H1 (cell line): Measurements from ENCODE around the gene SERTAD2. TPM values are rescaled to one million over a fixed set of nuclear protein-coding genes. Genes with fewer than 3 reads are reported as not detected.

Experiments
- CTCF ChIA-PET: fragments of 300-600 bp; sonication (Branson Sonifier 250); formaldehyde crosslinking; loops from one replicate; lab custom pipeline; 2021; ENCODE audit not compliant: partially characterized antibody; lab: Charles Lee
- POLR2A ChIA-PET: fragments of 300-600 bp; sonication (Branson Sonifier 250); formaldehyde crosslinking; loops from one replicate; lab custom pipeline; 2021; ENCODE audit warnings: inconsistent platforms; ENCODE audit not compliant: partially characterized antibody; lab: Charles Lee
- DNase-seq, 2 experiments: peaks; one replicate each; pipeline versions ENCODE4 v3.0.0 to v3.0.0-alpha.2; 2010 to 2022; ENCODE audit warnings: low spot score in 2 of 2, low read depth in 1 of 2, mixed read lengths in 1 of 2
- FAIRE-seq: peaks from 2 replicates; lab custom pipeline; 2011; peaks lifted over from hg19 to GRCh38; lab: Jason Lieb, UNC
- H2AFZ ChIP-seq: 2 replicates; pipeline ENCODE4 v1.8.1; 2012; ENCODE audit warnings: low read length, inconsistent platforms
- H2AK5ac ChIP-seq: 2 replicates; pipeline ENCODE4 v1.6.1; 2013; ENCODE audit warnings: low read depth, low read length
- H2BK120ac ChIP-seq: replicated peaks from 2 replicates; pipeline ENCODE3; 2013; ENCODE audit warnings: low read depth, low read length, inconsistent platforms
- H2BK12ac ChIP-seq: 2 replicates; pipeline ENCODE4 v1.6.1; 2013; ENCODE audit warnings: low read depth, low read length
- H2BK15ac ChIP-seq: 2 replicates; pipeline ENCODE4 v1.6.1; 2013; ENCODE audit warnings: low read length
- H2BK20ac ChIP-seq: 2 replicates; pipeline ENCODE4 v1.6.1; 2013; ENCODE audit warnings: low read length
- H2BK5ac ChIP-seq: 2 replicates; pipeline ENCODE4 v1.6.1; 2013; ENCODE audit warnings: low read depth, low read length
- H3K14ac ChIP-seq: 2 replicates; pipeline ENCODE4 v1.6.1; 2013; ENCODE audit warnings: inconsistent platforms; ENCODE audit not compliant: insufficient read length
- H3K18ac ChIP-seq: 2 replicates; pipeline ENCODE4 v1.6.1; 2013; ENCODE audit warnings: low read length; ENCODE audit errors: extremely low read depth
- H3K23ac ChIP-seq: 2 replicates; pipeline ENCODE4 v1.6.1; 2013; ENCODE audit warnings: inconsistent platforms; ENCODE audit not compliant: insufficient read length
- H3K23me2 ChIP-seq: 2 replicates; pipeline ENCODE4 v1.6.1; 2013; ENCODE audit warnings: low read depth, low read length
- H3K27ac ChIP-seq: 2 replicates; pipeline ENCODE4 v1.6.1; 2011; ENCODE audit warnings: low read depth, low read length, inconsistent platforms
- H3K27me3 ChIP-seq, 4 experiments: replicated peaks in 1 of 4; 1 replicate in 1 of 4; 2 replicates in 3 of 4; pipeline versions ENCODE4 v1.6.1 to v1.8.1; 2011 to 2013; ENCODE audit warnings: low read length in 3 of 4, mild to moderate bottlenecking in 3 of 4, inconsistent platforms in 2 of 4, mixed read lengths in 2 of 4, moderate library complexity in 1 of 4; ENCODE audit not compliant: control insufficient read depth in 3 of 4, insufficient read depth in 3 of 4; ENCODE audit errors: extremely low read depth in 1 of 4
- H3K36me3 ChIP-seq, 4 experiments: 2 replicates each; pipeline versions ENCODE4 v1.6.1 to v1.8.1; 2011 to 2013; ENCODE audit warnings: mild to moderate bottlenecking in 4 of 4, low read length in 3 of 4, moderate library complexity in 2 of 4, control low read depth in 1 of 4, inconsistent platforms in 1 of 4; ENCODE audit not compliant: insufficient read depth in 4 of 4, control insufficient read depth in 2 of 4
- H3K4ac ChIP-seq: replicated peaks from 2 replicates; pipeline ENCODE3; 2013; ENCODE audit warnings: low read length, low read depth, mixed read lengths, inconsistent platforms; ENCODE audit not compliant: insufficient read length
- H3K4me1 ChIP-seq, 4 experiments: replicated peaks in 1 of 4; 1 replicate in 1 of 4; 2 replicates in 3 of 4; pipeline versions ENCODE4 v1.6.1 to v1.8.1; 2011 to 2013; ENCODE audit warnings: low read length in 3 of 4, inconsistent platforms in 2 of 4, mixed read lengths in 1 of 4; ENCODE audit not compliant: insufficient read depth in 4 of 4, control insufficient read depth in 3 of 4
- H3K4me2 ChIP-seq, 2 experiments: 2 replicates each; pipeline versions ENCODE4 v1.6.1 to v1.8.1; 2011 to 2013; ENCODE audit warnings: low read depth in 2 of 2, low read length in 2 of 2, control low read depth in 1 of 2, inconsistent platforms in 1 of 2, mild to moderate bottlenecking in 1 of 2; ENCODE audit not compliant: insufficient read depth in 1 of 2
- H3K4me3 ChIP-seq, 4 experiments: fragments of 200-600, 300-600 bp in 1 of 4; sonication (generic), shearing (Covaris generic), sonication (Bioruptor Twin) in 1 of 4; 2 replicates each; pipeline versions ENCODE4 v1.5.1 to v1.8.1; 2011 to 2016; ENCODE audit warnings: low read length in 4 of 4, low read depth in 3 of 4, control low read depth in 2 of 4, inconsistent platforms in 2 of 4, mild to moderate bottlenecking in 2 of 4, mixed read lengths in 1 of 4, moderate library complexity in 1 of 4; ENCODE audit not compliant: insufficient read depth in 2 of 4; ENCODE audit errors: extremely low read depth in 1 of 4
- H3K56ac ChIP-seq: replicated peaks from 2 replicates; pipeline ENCODE3; 2013; ENCODE audit warnings: low read depth, mild to moderate bottlenecking, mixed read lengths, low read length, inconsistent platforms; ENCODE audit not compliant: insufficient read length
- H3K79me1 ChIP-seq: 2 replicates; pipeline ENCODE4 v1.6.1; 2013; ENCODE audit warnings: low read depth, low read length, control low read depth
- H3K79me2 ChIP-seq, 2 experiments: 2 replicates each; pipeline versions ENCODE4 v1.6.1 to v1.8.1; 2012 to 2013; ENCODE audit warnings: low read length in 2 of 2, mild to moderate bottlenecking in 2 of 2, inconsistent platforms in 1 of 2; ENCODE audit not compliant: insufficient read depth in 2 of 2, control insufficient read depth in 1 of 2
- H3K9ac ChIP-seq, 4 experiments: replicated peaks in 1 of 4; 1 replicate in 1 of 4; 2 replicates in 3 of 4; pipeline versions ENCODE4 v1.6.1 to v1.8.1; 2011 to 2013; ENCODE audit warnings: low read depth in 3 of 4, low read length in 3 of 4, control low read depth in 2 of 4, mild to moderate bottlenecking in 2 of 4, moderate library complexity in 2 of 4, inconsistent platforms in 1 of 4; ENCODE audit errors: extremely low read depth in 1 of 4
- H3K9me3 ChIP-seq, 2 experiments: 2 replicates each; pipeline versions ENCODE4 v1.6.1 to v1.8.1; 2012 to 2013; ENCODE audit warnings: mild to moderate bottlenecking in 2 of 2, moderate library complexity in 2 of 2, control low read depth in 1 of 2, inconsistent platforms in 1 of 2, low read depth in 1 of 2, low read length in 1 of 2, mixed read lengths in 1 of 2; ENCODE audit not compliant: insufficient read depth in 2 of 2
- H4K20me1 ChIP-seq, 2 experiments: replicated peaks in 1 of 2; 2 replicates each; pipeline versions ENCODE3 to v1.8.1; 2011 to 2013; ENCODE audit warnings: inconsistent platforms in 2 of 2, low read length in 2 of 2, mild to moderate bottlenecking in 1 of 2; ENCODE audit not compliant: insufficient read depth in 2 of 2, control insufficient read depth in 1 of 2
- H4K5ac ChIP-seq: 2 replicates; pipeline ENCODE4 v1.6.1; 2013; ENCODE audit warnings: low read length, low read depth, mixed read lengths, inconsistent platforms; ENCODE audit not compliant: insufficient read length
- H4K8ac ChIP-seq: 2 replicates; pipeline ENCODE4 v1.8.0; 2013; ENCODE audit warnings: mild to moderate bottlenecking, moderate library complexity, low read length, inconsistent platforms; ENCODE audit not compliant: insufficient read depth; ENCODE audit errors: extremely low read depth
- H4K91ac ChIP-seq: replicated peaks from 2 replicates; pipeline ENCODE3; 2013; ENCODE audit warnings: low read length, mixed read lengths, inconsistent platforms; ENCODE audit not compliant: insufficient read length
- BRCA1 ChIP-seq: IDR thresholded peaks from 2 replicates; pipeline ENCODE4 v1.6.1; 2012; ENCODE audit warnings: low read depth, low read length, improper control_type of control experiment
- CBX5 ChIP-seq: fragments of 300-800, 300-1000 bp; sonication (generic); IDR thresholded peaks from 2 replicates; pipeline ENCODE4 v1.7.1; 2016; ENCODE audit warnings: antibody characterized with exemption, low read length, low read depth
- CREB1 ChIP-seq: IDR thresholded peaks from 2 replicates; pipeline ENCODE4 v1.6.1; 2012; ENCODE audit warnings: inconsistent platforms
- EZH2 ChIP-seq: fragments of 200-600 bp; sonication (generic); IDR thresholded peaks from 2 replicates; pipeline ENCODE4 v1.7.1; 2012; ENCODE audit warnings: low read depth, mild to moderate bottlenecking, moderate library complexity, low read length, inconsistent platforms; ENCODE audit not compliant: severe bottlenecking
- RNF2 ChIP-seq: fragments of 200-900, 300-1000 bp; sonication (generic); IDR thresholded peaks from 2 replicates; pipeline ENCODE4 v1.7.1; 2016; ENCODE audit warnings: borderline replicate concordance, low read depth, mild to moderate bottlenecking, antibody characterized with exemption, low read length; ENCODE audit not compliant: poor library complexity, severe bottlenecking; ENCODE audit errors: missing control alignments
- RXRA ChIP-seq: IDR thresholded peaks from 2 replicates; pipeline ENCODE4 v1.6.1; 2011; ENCODE audit warnings: low read depth, mild to moderate bottlenecking, low read length, moderate library complexity; ENCODE audit not compliant: insufficient read depth
- SIX5 ChIP-seq: IDR thresholded peaks from 2 replicates; pipeline ENCODE4 v1.6.1; 2011; ENCODE audit warnings: mild to moderate bottlenecking, low read depth, low read length
- SP4 ChIP-seq: IDR thresholded peaks from 2 replicates; pipeline ENCODE4 v1.6.1; 2012; ENCODE audit warnings: low read length, inconsistent platforms
- TAF7 ChIP-seq: optimal IDR thresholded peaks from 2 replicates; pipeline ENCODE3; 2011; ENCODE audit warnings: low read depth, mild to moderate bottlenecking, inconsistent platforms, low read length, moderate library complexity, borderline replicate concordance
- YY1 ChIP-seq: IDR thresholded peaks from 2 replicates; pipeline ENCODE4 v1.6.1; 2011; ENCODE audit warnings: low read depth, mild to moderate bottlenecking, low read length
- ZNF274 ChIP-seq: IDR thresholded peaks from 2 replicates; pipeline ENCODE4 v1.7.0; 2012; ENCODE audit warnings: low read length, borderline replicate concordance; ENCODE audit errors: extremely low read depth
- WGBS, 2 experiments: shearing (Covaris generic) in 1 of 2; methylation state at CpG; one replicate each; pipeline versions ENCODE4 v1.1.6 to v1.1.7; 2013 to 2015; ENCODE audit warnings: low lambda C conversion rate in 2 of 2, mixed read lengths in 2 of 2, inconsistent platforms in 1 of 2, low coverage in 1 of 2, missing lambda C conversion rate in 1 of 2; ENCODE audit not compliant: insufficient replicate concordance in 2 of 2, insufficient coverage in 1 of 2, insufficient read length in 1 of 2; ENCODE audit errors: extremely low coverage in 1 of 2, missing lambda C conversion rate in 1 of 2; 5-methylcytosine and 5-hydroxymethylcytosine counted together
- polyA plus RNA-seq, 7 experiments: library from polyadenylated mRNA; depleted of rRNA in 3 of 7; stranded (reverse) in 5 of 7; unstranded in 2 of 7; fragments of >200 nt in 5 of 7; fragments of 200-250 nt in 2 of 7; gene quantifications; 1 replicate in 5 of 7; 2 replicates in 1 of 7; 4 replicates in 1 of 7; pipeline versions ENCODE4 v1.2.1 to v1.2.3, GENCODE V29; 2011 to 2013; ENCODE audit warnings: missing spikeins in 2 of 7, mixed read lengths in 2 of 7
- total RNA-seq: library from RNA; stranded (reverse); fragmentation: NEBNext Ultra II Directional; extraction: Animal tissue kit (Norgen Biotek cat#: 25700); gene quantifications from 2 replicates; pipeline ENCODE4 v1.2.1, GENCODE V29; 2021

SERTAD2 gene
- total and polyA plus RNA-seq, 2 of the 8 experiments (the other 6 are each of a cell fraction or from before 2014, with no cell fraction given), result 2.9 to 4.5 TPM

- H3K9me3 ChIP-seq, result no peaks in the 10 kb centered on the region
- H3K4me3 ChIP-seq, result no peak overlapping the region
- no peak overlapping the region for H2AFZ ChIP-seq
- H3K27me3 ChIP-seq, result no peaks in the 10 kb centered on the region
- no peak overlapping the region for H4K5ac ChIP-seq
- no peak overlapping the region for H4K8ac ChIP-seq
- no peak overlapping the region for H2BK20ac ChIP-seq
- ChIA-PET POLR2A (no interaction called here), CTCF (interaction anchor here (0.6 to 1.9 kb wide), 8 partner anchors 9 to 378 kb away, joined by 3 to 8 read pairs (median 4); no protein-coding TSS in a partner anchor)
- no peak overlapping the region for H3K9ac ChIP-seq
- no peak overlapping the region for H2BK15ac ChIP-seq
- no peak overlapping the region for H3K23ac ChIP-seq
- H3K4me1 ChIP-seq, result no peaks in the 10 kb centered on the region
- H3K4me2 ChIP-seq, result no peak overlapping the region
- no peak overlapping the region for H2BK5ac ChIP-seq
- no peak for DNase-seq
- no peak for FAIRE-seq
- H3K18ac ChIP-seq, result no peak overlapping the region
- no peak overlapping the region for H3K14ac ChIP-seq
- H4K91ac ChIP-seq, result no peak overlapping the region
- no peak overlapping the region for H3K4ac ChIP-seq
- no peak overlapping the region for H2AK5ac ChIP-seq
- no peaks in the 10 kb centered on the region for H3K79me2 ChIP-seq
- H3K56ac ChIP-seq, result no peak overlapping the region
- 81% methylated on average over 4 of the region's 4 CpGs; no CpG with 5 or more reads in 1 of the 2 experiments for WGBS, 2 experiments
- H3K27ac ChIP-seq, result no peak overlapping the region
- H3K36me3 ChIP-seq, result peaks cover 0 to 7% (median 0%) of the 10 kb centered on the region in 4 experiments; a peak in 3 of 8 replicates
- H4K20me1 ChIP-seq, result no peaks in the 10 kb centered on the region
- H3K23me2 ChIP-seq, result no peaks in the 10 kb centered on the region; the same call in 1 of the 2 replicates
- H2BK120ac ChIP-seq, result no peak overlapping the region
- no peaks in the 10 kb centered on the region for H3K79me1 ChIP-seq
- H2BK12ac ChIP-seq, result no peak overlapping the region
- no peak for TF ChIP-seq SIX5
- no peak for TF ChIP-seq ZNF274
- TF ChIP-seq CBX5, result no peak
- no peak for TF ChIP-seq EZH2
- no peak for TF ChIP-seq CREB1
- no peak for TF ChIP-seq RNF2
- no peak for TF ChIP-seq SP4
- TF ChIP-seq RXRA, result no peak
- no peak for TF ChIP-seq BRCA1
- no peak for TF ChIP-seq YY1
- TF ChIP-seq TAF7, result no peak
Observed at GRCh38 chr2:64591188-64591587, 62.5 kb downstream of the SERTAD2 start.
